GM12878 (cell line): ENCODE measurements around the gene RIC3. TPM values are rescaled to one million over a fixed set of nuclear protein-coding genes. Genes with fewer than 3 reads are reported as not detected.

ENCODE experiments used
- ASH2L ChIP-seq: fragments of 300-600, 200-600 bp; sonication (generic); IDR thresholded peaks from 2 replicates; pipeline ENCODE4 v1.6.1; 2017; ENCODE audit warnings: low read depth, mild to moderate bottlenecking, borderline replicate concordance
- BRCA1 ChIP-seq: IDR thresholded peaks from 2 replicates; pipeline ENCODE4 v1.6.1; 2011; ENCODE audit warnings: low read depth, low read length, improper control_type of control experiment
- KAT2A ChIP-seq: conservative IDR thresholded peaks from 2 replicates; pipeline ENCODE4 v1.6.1; 2011; ENCODE audit warnings: low read depth, low read length; ENCODE audit not compliant: control insufficient read depth
- RELA ChIP-seq: fragments of 450-650 bp; IDR thresholded peaks from 2 replicates; pipeline ENCODE4 v1.8.0; 2014; ENCODE audit warnings: borderline replicate concordance; ENCODE audit not compliant: partially characterized antibody
- SIX5 ChIP-seq: IDR thresholded peaks from 2 replicates; pipeline ENCODE4 v1.6.1; 2011; ENCODE audit warnings: mild to moderate bottlenecking, low read depth, low read length, moderate library complexity; ENCODE audit not compliant: severe bottlenecking
- SPI1 ChIP-seq: IDR thresholded peaks from 2 replicates; pipeline ENCODE4 v1.6.1; 2011; ENCODE audit warnings: low read depth, mild to moderate bottlenecking, low read length, moderate library complexity, borderline replicate concordance; ENCODE audit not compliant: insufficient read depth
- STAT1 ChIP-seq: fragments of 450-650 bp; conservative IDR thresholded peaks from 2 replicates; pipeline ENCODE4 v1.6.1; 2014; ENCODE audit warnings: antibody characterized with exemption, mild to moderate bottlenecking
- TBL1XR1 ChIP-seq: IDR thresholded peaks from 2 replicates; pipeline ENCODE4 v1.6.1; 2012; ENCODE audit warnings: low read depth, low read length, improper control_type of control experiment
- polyA plus RNA-seq, 11 experiments: library from polyadenylated mRNA; depleted of rRNA in 4 of 11; unstranded in 6 of 11; stranded (reverse) in 5 of 11; fragments of >200 nt; fragmentation: Nextera tagmentation in 4 of 11; fragmentation: Illumina TruSeq in 1 of 11; extraction: Ambion mirVana in 4 of 11; extraction: Trizol in 1 of 11; gene quantifications; 1 replicate in 1 of 11; 2 replicates in 10 of 11; pipeline versions ENCODE4 v1.2.1 to v1.2.3, GENCODE V29; 2011 to 2016; ENCODE audit warnings: inconsistent platforms in 2 of 11, missing spikeins in 2 of 11, low read depth in 1 of 11
- total RNA-seq, 4 experiments: library from RNA; depleted of rRNA in 3 of 4; stranded (reverse); fragments of >200 nt in 3 of 4; fragmentation: Illumina TruSeq in 1 of 4; extraction: Trizol in 1 of 4; gene quantifications; 2 replicates each; pipeline versions ENCODE4 v1.2.1 to v1.2.3, GENCODE V29; 2013 to 2021
- TF ChIP-seq, protein P1 (sequence below): IDR thresholded peaks from 2 replicates; pipeline ENCODE4 v1.6.1; 2012; ENCODE audit warnings: improper control_type of control experiment, low read depth, low read length; ENCODE audit not compliant: insufficient replicate concordance
- TF ChIP-seq, protein P2 (sequence below): IDR thresholded peaks from 2 replicates; pipeline ENCODE4 v1.6.1; 2012; ENCODE audit warnings: low read depth, low read length, improper control_type of control experiment

RIC3 gene
- total and polyA plus RNA-seq, 10 of the 15 experiments (the other 5 are each of a cell fraction or from before 2014, with no cell fraction given) = 0.90 to 8.9 (median 2.2) TPM

DNA sequence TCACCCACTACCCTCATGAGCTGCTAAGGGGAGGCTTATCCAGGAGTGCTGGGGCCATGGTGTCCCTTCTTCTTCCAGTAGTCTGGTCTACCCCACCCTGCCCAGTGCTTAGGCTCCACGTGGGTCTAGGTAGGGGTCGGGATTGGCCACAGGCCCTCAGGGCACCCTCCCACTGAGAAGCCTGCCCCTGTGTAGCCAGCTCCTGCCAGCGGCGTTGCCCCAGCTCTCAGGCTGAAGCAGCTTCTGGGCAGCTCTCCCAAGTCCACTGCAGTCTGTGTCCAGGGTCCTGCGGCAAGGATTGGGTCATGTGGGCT lies 24.0 kb upstream of the RIC3 start (continued):
- TF ChIP-seq, protein P1, sequence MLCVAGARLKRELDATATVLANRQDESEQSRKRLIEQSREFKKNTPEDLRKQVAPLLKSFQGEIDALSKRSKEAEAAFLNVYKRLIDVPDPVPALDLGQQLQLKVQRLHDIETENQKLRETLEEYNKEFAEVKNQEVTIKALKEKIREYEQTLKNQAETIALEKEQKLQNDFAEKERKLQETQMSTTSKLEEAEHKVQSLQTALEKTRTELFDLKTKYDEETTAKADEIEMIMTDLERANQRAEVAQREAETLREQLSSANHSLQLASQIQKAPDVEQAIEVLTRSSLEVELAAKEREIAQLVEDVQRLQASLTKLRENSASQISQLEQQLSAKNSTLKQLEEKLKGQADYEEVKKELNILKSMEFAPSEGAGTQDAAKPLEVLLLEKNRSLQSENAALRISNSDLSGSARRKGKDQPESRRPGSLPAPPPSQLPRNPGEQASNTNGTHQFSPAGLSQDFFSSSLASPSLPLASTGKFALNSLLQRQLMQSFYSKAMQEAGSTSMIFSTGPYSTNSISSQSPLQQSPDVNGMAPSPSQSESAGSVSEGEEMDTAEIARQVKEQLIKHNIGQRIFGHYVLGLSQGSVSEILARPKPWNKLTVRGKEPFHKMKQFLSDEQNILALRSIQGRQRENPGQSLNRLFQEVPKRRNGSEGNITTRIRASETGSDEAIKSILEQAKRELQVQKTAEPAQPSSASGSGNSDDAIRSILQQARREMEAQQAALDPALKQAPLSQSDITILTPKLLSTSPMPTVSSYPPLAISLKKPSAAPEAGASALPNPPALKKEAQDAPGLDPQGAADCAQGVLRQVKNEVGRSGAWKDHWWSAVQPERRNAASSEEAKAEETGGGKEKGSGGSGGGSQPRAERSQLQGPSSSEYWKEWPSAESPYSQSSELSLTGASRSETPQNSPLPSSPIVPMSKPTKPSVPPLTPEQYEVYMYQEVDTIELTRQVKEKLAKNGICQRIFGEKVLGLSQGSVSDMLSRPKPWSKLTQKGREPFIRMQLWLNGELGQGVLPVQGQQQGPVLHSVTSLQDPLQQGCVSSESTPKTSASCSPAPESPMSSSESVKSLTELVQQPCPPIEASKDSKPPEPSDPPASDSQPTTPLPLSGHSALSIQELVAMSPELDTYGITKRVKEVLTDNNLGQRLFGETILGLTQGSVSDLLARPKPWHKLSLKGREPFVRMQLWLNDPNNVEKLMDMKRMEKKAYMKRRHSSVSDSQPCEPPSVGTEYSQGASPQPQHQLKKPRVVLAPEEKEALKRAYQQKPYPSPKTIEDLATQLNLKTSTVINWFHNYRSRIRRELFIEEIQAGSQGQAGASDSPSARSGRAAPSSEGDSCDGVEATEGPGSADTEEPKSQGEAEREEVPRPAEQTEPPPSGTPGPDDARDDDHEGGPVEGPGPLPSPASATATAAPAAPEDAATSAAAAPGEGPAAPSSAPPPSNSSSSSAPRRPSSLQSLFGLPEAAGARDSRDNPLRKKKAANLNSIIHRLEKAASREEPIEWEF = no peak
- TF ChIP-seq, protein P2, sequence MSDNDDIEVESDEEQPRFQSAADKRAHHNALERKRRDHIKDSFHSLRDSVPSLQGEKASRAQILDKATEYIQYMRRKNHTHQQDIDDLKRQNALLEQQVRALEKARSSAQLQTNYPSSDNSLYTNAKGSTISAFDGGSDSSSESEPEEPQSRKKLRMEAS = no peak
- TF ChIP-seq BRCA1 = no peak
- TF ChIP-seq ASH2L = no peak
- no peak for TF ChIP-seq TBL1XR1
- TF ChIP-seq RELA = no peak
- no peak for TF ChIP-seq STAT1
- TF ChIP-seq SPI1 = no peak
- TF ChIP-seq KAT2A = no peak
- no peak for TF ChIP-seq SIX5
